ENCODE results near the gene STUM.

DNA sequence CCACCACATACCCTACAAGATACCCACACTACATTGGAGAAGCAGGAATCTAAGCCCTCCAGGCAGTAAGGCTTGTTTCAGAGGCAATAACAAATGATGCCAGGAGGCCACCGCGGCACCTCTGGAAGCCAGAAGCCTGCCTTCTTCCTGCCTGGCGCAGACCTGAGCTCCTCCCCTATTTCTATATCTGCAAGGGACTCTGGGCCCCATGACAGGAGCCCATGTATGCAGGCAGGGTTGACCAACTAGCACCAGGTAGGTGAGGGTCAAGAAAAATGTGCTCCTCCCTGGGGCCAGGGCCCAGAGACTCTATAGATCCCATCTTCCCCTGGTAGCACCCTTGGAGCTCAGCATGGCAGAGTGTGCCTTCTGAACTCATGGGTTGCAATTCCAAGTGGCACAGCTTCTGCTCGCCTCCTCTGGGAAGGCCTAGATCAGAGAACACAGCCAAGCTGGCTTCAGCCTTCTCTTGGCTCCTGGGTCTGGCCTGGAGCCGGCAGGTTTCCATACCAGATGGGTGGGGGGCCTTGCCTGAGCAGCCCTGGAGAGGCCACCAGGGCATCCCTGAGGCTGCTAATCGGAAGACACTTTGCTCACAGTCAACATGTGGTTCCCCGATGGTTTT lies 85.1 kb downstream of the STUM start:
- TF ChIP-seq, protein P1, sequence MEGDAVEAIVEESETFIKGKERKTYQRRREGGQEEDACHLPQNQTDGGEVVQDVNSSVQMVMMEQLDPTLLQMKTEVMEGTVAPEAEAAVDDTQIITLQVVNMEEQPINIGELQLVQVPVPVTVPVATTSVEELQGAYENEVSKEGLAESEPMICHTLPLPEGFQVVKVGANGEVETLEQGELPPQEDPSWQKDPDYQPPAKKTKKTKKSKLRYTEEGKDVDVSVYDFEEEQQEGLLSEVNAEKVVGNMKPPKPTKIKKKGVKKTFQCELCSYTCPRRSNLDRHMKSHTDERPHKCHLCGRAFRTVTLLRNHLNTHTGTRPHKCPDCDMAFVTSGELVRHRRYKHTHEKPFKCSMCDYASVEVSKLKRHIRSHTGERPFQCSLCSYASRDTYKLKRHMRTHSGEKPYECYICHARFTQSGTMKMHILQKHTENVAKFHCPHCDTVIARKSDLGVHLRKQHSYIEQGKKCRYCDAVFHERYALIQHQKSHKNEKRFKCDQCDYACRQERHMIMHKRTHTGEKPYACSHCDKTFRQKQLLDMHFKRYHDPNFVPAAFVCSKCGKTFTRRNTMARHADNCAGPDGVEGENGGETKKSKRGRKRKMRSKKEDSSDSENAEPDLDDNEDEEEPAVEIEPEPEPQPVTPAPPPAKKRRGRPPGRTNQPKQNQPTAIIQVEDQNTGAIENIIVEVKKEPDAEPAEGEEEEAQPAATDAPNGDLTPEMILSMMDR (IDR thresholded peaks at IDR 0.05; ENCODE audit: poor library complexity), result no peak
- no peak for TF ChIP-seq EZH2phosphoT487 (IDR thresholded peaks at IDR 0.05; ENCODE audit: low read depth, severe bottlenecking, unreplicated experiment)
